ENCODE results near the gene C1QTNF4.
"Not testable (repeated sequence)": the region's sequence is repeated elsewhere in the genome, so short reads cannot be mapped to it uniquely, and the experiment has no call there.

Gene C1QTNF4

DNA sequence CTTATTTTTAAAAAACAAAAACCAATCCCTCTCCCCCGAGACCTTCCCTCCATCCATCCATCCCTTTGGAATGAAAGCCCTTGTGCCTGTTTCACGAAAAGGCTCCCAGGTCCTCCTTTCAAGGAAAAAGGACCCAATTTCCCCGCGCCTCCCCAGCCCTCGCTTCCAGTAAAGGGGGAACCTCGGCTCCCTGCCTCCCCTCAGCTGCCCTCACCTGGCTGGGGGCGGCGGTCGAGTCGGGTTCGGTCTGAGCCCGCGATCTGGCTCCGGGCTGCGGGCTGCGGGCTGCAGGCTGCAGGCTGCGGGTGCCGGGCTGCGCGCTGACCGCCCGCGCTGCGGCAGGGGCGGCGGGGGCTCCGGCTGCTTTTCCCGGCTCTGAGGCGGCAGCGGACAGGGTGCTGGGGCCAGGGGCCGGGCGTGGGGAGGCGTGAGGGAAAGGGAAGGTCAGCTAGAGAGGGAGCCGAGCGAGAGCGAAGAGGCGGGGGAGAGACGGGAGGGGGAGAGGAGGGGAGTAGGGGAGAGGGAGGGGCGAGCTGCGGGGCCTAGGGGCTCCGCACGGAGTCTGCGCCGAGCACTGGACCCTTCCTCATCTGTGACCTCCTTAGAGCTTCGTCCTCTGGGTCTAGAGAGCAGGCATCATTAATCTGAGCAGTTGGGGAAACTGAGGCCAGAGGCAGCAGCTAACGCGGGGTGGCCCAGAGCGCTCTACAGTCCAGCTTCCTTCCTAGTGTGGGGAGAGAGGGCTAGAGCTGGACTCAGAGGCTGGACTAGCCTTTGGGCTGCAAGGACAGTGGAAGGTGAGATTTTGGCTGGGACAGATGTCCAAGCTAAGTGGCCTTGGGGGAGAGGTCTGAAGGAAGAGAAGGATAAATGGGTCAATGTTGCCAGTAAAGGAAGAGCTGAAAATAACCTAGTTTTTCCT lies at the start of gene C1QTNF4:
Gene C1QTNF4, minus strand, starts transcription at position 478 of the 922 bp plus-strand sequence. CDS start 3,601 bp downstream, outside the sequence.
- in situ Hi-C loops (cut with MboI; ENCODE audit: low sequenced_read_pairs), result no loop called here

DNA sequence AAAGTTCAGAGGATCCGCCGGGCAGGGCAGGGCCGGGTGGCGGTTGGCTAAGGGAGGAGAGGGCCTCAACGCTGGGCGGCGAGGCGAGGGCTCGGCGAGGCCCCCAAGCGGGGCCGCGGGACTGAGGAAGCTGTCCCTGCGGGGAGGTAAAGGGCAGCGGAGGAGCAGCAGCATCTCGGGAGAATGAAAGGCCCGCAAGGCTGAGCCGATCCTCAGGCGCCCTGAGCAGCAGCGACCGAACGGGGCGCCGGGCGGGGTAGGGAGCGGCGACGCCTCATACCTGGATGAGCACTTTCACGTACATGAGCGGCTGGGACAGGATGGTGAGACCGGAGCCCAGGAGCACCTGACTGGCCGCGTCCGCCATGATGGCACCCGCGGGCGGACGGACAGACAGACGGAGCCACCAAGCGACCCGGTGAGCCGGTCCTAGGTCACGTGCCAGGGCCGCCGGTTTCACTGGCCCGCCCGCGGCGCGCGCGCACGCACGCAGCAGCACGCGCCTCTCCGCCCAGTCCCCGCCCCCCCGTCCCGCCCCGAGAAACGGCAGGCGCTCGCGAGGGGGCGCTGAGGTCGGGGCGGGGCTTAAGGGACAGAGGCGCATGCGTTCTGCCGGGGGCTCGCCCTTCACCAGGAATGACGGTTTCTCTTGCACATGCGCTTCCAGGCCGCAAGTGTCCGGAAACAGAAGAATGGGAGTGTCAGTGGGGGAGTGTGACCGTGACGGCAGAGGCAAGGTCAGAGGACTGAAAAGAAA lies 48.1 kb upstream of the C1QTNF4 start, which contains the start of gene MTCH2:
Gene MTCH2, minus strand, starts transcription at position 461 of the 757 bp plus-strand sequence. Its CDS starts 94 bp downstream, at position 367.
- in situ Hi-C loops (cut with MboI; ENCODE audit: low sequenced_read_pairs), result no loop called here

DNA sequence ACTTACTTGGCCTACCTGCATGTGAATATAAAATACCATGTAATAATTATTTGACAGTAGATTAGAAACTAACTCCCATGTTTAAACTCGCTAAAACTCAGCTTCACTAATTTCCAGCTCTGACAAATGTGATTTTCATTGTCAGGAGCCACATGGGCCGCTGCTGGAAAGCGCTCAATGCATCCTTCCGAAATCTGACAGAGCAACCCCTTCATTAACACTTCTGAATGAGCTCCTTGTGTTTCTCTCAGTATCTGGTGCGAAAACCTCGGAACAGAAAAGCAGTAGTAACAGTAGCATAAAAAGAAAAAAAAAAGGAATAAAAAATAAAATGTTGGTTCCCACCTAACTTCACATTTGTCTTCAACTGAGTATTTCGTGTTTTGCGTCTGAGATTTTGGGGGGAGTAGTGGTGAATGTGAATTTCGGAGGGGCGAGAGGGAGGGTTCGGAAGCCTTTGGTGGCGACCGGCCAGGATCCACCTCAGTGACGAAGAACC lies 47.4 kb upstream of the C1QTNF4 start:
- in situ Hi-C loops (cut with MboI; ENCODE audit: low sequenced_read_pairs), result no loop called here

DNA sequence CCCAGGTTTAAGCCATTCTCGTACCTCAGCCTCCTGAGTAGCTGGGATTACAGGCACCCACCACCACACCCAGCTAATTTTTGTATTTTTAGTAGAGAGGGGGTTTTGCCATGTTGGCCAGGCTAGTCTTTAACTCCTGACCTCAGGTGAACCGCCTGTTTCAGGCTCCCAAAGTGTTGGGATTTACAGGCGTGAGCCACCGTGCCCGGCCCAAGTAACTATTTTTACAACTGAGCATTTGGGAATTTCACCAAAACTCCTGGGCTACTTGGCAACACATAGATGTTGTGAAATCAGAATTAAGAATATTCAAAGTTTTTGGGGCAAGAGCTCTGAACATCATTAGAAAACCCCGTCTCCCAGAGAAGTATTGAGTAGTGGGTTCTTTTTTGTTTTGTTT lies 46.3 kb upstream of the C1QTNF4 start:
- in situ Hi-C loops (cut with MboI; ENCODE audit: low sequenced_read_pairs), result not testable (repeated sequence)

DNA sequence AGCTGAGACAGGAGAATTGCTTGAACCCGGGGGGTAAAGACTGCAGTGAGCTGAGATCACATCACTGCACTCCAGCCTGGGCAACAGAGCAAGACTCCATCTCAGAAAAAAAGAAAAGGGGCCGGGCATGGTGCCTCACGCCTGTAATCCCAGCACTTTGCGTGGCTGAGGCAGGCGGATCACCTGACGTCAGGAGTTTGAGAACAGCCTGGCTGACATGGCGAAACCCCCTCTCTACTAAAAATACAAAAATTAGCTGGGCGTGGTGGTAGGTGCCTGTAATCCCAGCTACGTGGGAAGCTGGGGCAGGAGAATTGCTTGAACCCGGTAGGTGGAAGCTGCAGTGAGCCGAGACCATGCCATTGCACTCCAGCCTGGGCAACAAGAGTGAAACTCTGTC lies 42.1 kb upstream of the C1QTNF4 start:
- in situ Hi-C loops (cut with MboI; ENCODE audit: low sequenced_read_pairs), result not testable (repeated sequence)

DNA sequence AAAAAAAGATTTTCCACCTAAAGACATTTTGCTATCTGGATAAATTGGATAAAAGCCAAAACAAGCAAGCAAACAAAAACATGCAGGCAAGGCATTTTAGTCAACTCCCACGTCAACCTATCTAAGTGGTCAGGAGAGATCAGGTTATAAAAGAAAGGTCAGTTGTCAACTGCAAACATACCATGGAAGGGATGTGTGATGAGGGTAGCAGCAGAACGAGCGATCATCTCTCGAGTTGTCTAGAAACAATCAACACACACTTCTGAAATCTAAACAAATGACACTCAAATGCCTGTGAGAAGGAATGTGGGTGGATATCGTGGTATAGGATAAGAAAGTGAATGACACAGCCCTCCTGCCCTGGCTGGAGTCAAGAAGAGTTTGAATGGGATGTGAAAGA lies 37.3 kb upstream of the C1QTNF4 start:
- in situ Hi-C loops (cut with MboI; ENCODE audit: low sequenced_read_pairs), result no loop called here

DNA sequence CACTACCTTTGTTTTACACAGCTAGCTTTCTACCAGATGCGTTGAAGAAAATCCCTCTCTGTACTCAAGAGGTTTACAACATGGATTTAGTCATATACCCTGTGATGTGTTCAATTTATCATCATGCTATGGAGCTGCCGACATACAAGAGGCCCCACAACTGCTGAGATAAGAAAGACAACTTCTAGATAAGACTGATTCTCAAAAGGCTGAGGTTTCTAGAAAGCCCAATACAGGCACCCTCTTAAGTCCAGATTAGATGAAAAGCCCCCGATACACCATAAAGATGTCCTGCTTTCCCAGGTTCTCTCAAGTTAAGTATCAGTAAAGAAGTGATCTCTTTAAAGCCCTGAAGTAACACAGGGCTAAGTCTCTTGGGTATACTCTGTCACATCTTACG lies 33.8 kb upstream of the C1QTNF4 start:
- in situ Hi-C loops (cut with MboI; ENCODE audit: low sequenced_read_pairs), result no loop called here

DNA sequence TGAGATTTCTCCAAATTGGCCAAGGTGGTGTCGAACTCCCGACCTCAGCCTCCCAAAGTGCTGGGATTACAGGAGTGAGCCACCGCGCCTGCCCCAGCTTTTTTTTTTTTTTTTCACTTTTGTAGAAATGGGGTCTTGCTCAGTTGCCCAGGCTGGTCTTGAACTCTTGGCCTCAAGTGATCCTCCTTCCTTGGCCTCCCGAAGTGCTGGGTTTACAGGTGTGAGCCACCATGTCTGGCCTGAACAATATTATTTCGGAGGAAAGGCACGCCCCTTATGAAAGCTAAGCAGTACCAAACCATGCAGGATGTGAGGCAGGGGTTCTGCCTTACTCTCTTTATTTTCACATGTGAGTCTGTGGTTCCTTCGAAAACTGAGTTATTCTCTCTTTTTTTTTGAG lies 32.0 kb upstream of the C1QTNF4 start:
- in situ Hi-C loops (cut with MboI; ENCODE audit: low sequenced_read_pairs), result no loop called here

DNA sequence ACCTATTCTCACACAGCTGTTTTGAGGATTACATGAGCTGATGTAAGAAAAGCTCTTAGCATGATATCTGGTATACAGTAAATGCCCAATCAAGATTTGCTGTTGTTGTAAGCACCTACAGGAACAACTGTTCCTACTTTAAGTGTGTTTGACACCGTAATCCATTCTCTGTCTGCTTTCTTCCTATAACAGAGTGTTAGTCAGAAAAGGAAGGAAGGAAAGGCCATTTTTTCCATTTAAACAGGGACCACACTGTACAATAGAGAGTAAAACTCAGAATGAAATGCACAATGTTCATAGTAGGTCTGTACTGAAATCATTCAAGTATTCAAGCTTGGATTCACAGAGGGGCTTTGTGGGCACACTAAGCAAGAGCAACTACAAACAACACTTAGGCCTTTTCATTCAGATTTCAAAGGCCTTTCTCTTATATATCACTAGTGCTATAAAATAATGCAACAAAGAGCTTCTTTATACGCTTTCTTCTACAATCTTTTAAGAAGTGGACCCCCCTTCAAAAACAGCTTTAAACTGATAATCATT lies 26.7 kb upstream of the C1QTNF4 start:
- in situ Hi-C loops (cut with MboI; ENCODE audit: low sequenced_read_pairs), result no loop called here

DNA sequence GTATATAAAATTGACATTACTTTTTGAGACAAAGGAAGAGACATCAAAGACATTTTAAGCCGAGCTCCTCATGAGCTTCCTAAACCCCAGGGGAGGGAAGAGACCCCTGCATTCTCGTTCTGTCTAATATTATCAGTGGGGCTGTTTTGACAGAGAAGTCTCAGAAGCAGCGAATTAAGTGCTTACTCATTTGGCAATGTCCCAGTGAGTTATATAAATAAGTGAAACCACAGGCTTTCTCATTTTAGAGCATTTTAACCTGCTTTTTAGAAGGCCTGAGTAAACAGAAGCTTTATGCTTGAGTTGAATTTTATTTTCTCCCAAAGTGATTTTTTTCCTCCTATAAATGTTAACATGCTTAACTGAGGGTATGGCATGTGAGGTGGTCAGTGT lies 23.2 kb upstream of the C1QTNF4 start:
- in situ Hi-C loops (cut with MboI; ENCODE audit: low sequenced_read_pairs), result no loop called here

DNA sequence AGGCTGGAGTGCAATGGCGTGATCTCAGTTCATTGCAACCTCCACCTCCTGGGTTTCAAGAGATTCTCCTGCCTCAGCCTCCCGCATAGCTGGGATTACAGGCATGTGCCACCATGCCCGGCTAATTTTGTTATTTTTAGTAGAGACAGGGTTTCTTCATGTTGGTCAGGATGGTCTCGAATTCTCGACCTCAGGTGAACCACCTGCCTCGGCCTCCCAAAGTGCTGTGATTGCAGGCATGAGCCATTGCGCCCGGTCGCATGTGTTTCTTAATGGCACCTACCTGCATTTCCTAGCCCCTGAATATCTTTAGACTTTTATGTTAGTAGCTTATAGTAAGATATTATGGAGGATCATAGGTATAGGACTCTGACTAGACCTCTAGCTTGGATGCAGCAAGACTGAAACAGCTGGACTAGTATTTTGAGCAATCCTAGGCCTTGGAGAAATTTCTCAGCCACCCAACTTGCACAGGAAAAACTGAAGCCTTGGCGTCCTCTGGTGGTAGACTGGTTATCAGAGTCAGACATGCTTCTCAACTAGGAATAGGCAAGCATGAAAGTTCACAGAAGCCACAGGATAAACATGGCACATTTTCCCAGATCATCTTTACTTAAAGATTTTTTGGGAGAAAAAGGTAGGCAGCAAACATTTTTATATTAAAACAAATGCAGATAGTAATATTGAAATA lies 22.7 kb upstream of the C1QTNF4 start:
- in situ Hi-C loops (cut with MboI; ENCODE audit: low sequenced_read_pairs), result no loop called here

DNA sequence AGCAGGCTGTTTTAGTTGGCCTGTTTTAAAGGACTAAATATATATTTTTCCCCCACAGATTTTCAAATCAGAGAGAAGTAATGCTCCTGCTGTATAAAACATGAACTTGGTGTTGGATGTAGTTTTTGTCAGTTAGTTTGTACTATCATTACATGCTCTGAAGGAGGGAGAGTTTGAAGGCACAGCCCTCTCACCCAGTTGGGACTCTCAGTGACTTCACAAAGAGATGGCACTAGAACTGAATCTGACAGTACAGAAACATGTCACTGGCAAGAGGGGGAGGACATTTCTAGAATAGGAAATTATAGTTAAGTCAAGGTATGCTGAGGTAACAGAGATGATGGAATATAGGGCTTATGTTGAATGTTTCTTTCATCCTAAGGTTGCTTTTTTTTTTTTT lies 21.0 kb upstream of the C1QTNF4 start:
- in situ Hi-C loops (cut with MboI; ENCODE audit: low sequenced_read_pairs), result no loop called here

DNA sequence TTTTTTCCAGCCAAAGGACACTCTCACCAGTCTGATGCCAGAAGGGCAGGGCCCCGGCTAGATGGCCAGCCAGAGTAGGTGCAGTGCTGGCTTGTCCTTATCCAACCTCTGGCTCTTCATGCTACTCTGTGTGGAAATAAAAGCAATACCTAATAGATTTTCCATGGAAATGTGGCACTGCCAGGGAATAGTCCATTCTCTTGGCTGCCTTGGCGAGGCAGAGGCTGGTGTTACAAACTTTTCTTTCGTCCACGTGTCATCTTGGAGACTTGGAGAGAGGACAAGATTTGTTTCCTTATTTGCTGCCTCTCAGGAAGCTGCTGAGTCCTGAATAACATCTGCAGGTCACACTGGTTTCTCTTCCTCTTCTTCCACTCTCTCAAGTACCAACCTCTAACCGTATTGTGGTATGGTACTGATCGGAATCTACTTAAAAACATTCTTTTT lies 17.2 kb upstream of the C1QTNF4 start:
- in situ Hi-C loops (cut with MboI; ENCODE audit: low sequenced_read_pairs), result no loop called here

DNA sequence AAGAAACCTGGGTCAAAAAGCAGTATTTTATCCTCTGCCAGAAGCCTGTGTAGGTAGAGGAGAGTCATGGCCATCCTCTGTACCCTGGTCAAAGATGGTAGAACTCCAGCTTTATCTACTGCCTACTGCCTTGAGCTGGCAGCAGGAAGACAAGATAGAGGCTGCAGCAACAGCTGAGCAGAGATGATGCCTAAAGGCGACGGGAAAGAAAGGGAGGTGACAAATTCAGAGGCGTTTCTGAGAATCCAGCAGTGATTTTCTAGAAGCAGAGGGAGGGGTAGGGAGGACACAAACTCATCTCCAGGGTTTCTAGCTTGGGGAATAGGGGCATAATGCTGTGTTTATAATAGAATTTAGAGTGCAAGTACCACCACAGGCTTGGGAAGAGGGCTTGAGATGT lies 15.5 kb upstream of the C1QTNF4 start:
- in situ Hi-C loops (cut with MboI; ENCODE audit: low sequenced_read_pairs), result no loop called here

DNA sequence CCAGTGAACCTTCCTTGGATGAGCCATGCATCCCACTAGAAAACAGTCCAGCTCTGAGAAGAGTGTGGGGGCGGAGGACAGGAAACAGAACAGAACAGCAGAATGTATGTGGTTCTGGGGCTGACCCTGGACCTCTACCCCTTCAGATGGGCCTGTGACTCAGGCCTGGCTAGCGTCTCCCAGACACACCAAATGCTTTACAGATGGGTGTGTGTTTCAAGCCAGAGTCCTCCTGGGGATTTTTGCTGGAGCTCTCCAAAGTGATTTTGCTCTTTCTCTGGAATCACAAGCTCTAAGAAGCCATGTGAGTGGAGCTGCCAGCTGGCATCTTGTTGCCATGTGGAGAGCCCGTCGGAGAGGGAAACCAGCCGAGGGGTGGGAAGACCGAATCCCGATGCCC lies 13.2 kb upstream of the C1QTNF4 start:
- in situ Hi-C loops (cut with MboI; ENCODE audit: low sequenced_read_pairs), result no loop called here

DNA sequence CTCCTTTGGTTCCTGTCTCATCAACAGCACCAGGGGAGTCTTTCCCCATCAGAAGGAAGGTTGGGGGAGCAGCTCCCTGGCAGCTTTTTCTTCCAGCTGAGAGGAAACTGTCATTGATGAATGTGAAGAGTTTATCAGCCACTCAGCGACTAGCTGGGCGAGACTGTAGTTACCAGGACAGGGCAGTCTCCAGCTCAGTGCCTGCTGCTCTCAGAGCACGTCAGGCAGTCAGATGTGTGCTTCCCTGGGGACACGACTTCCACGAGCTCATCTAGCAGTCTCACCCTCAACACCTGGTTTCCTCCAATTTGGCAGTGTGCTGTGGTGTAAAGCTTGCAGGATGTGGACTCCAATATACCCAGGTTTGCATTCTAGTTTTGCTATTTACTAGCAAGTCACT lies 12.5 kb upstream of the C1QTNF4 start:
- in situ Hi-C loops (cut with MboI; ENCODE audit: low sequenced_read_pairs), result no loop called here

DNA sequence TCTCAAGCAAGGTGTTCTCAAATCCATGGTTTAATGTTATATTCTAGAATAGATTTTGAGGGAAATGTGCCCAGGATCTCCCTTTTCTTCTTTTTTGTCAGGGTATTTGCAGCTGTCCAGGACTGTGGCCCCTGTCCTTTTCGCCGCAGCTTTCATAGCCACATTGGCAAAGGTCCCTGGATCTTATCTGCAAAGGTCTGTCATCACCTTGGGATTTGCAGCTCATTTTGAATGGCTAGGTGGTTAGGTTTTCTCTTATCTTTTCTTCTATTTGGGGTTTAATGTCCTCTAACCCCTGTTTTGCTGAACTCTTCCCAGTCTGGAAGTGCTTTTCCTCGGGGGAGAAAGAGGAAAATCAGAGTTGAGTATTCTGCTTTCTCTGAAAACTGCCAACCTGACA lies 11.7 kb upstream of the C1QTNF4 start:
- in situ Hi-C loops (cut with MboI; ENCODE audit: low sequenced_read_pairs), result no loop called here

DNA sequence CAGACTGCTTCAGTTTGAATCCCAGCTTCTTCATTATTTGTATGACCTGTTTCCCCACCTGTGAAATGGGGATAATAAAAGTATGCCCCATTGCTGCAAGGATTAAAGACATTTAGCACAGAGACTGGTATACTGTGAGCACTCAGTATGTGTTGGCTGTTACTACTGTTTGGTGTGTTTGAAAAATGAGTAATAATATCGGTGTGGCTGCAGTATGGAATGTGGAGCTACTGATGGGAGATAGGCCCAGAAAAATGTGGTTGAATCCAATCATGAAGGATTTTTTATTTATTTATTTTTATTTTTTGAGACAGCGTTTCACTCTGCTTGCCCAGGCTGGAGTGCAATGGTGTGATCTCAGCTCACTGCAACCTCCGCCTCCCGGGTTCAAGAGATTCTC lies 9.1 kb upstream of the C1QTNF4 start:
- in situ Hi-C loops (cut with MboI; ENCODE audit: low sequenced_read_pairs), result no loop called here

DNA sequence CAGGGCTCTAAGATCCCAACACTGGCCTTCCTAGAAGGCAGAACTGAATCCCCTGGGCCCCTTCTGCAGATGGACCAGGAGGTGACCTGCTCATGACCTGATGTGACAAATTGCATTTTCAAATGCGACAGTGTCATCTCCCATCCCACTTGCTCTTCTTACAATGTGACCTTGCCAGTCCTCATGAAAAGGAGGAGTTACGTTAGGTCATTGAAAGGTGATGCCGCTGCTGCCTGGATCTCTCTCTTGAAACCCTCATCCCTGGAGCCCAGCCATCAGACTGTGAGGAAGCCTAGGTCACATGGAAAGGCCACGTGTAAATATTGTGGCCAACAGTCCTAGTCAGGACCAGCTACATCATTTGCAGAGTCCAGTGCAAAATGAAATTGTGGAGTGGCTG lies 5.7 kb upstream of the C1QTNF4 start:
- in situ Hi-C loops (cut with MboI; ENCODE audit: low sequenced_read_pairs), result no loop called here

DNA sequence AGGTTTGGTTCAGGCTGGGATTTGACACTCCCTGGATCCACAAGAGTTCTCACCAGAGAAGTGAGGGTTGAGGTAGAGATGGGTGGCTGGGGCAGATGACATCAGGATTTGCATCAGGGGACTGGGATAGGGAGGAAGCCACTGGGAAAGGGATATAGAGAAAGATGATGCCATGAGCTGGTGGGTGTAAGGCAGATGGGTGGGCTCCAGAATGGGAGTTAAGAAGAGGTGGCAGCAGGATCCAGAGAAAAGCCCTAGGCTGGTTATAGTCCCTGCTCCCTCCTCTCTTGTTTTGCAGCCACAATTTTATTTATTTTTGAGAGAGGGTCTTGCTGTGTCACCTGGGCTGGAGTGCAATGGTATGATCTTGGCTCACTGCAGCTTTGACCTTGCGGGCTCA lies 1.8 kb upstream of the C1QTNF4 start:
- in situ Hi-C loops (cut with MboI; ENCODE audit: low sequenced_read_pairs), result no loop called here

DNA sequence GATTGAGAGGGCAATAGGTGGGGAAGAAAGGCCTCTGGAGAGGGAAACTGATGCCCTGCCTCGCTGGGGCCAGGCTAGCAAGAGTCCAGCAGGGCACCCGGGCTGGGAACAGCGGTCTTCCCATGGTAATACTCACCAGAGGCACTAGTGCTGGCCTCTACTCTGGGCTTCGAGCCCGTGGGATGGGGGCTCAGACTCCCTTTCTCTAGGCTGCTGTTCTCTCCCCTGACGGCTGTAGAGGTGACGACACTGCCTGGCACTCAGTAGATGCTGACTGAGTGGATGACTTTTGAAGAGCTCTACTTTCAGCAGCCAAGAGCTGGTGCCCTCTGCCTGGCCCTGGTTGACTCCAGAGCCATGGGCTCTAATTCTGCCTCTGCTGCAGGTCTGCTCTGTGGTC lies 818 bp upstream of the C1QTNF4 start:
- in situ Hi-C loops (cut with MboI; ENCODE audit: low sequenced_read_pairs), result no loop called here

Measured in hTERT RPE-1 (cell line).